A549 (cell line): Measurements from ENCODE around the gene CASTOR1. TPM values are rescaled to one million over a fixed set of nuclear protein-coding genes. Genes with fewer than 3 reads are reported as not detected.
A peak's percentile ranks its signal among the peaks of the same experiment; 100 is the strongest.

ENCODE experiments used
- ATAC-seq, 2 experiments: fragments of 200-7000 bp in 1 of 2; fragments of >200 bp in 1 of 2; cut with Nextera tagmentation in 1 of 2; cut with Tn5 transposase in 1 of 2; 3 replicates each; pipeline versions ENCODE4 v1.8.0 to v1.9.1; 2018 to 2020; ENCODE audit warnings: mild to moderate bottlenecking in 1 of 2, moderate library complexity in 1 of 2
- CTCF ChIA-PET: fragments of 300-600 bp; sonication (Branson Sonifier 250); formaldehyde crosslinking; extraction: SDS; loops from one replicate; lab custom pipeline; 2021; ENCODE audit warnings: antibody characterized with exemption, inconsistent platforms; lab: Yijun Ruan, JAX
- POLR2A ChIA-PET: fragments of 350-600 bp; formaldehyde crosslinking; extraction: SDS; loops from one replicate; lab custom pipeline; 2021; ENCODE audit warnings: antibody characterized with exemption, inconsistent platforms; lab: Yijun Ruan, JAX
- DNase-seq, 2 experiments: peaks; one replicate each; pipeline versions ENCODE4 v3.0.0 to v3.0.0-alpha.2; 2011 to 2016; ENCODE audit warnings: low read depth in 1 of 2, low spot score in 1 of 2
- FAIRE-seq: peaks from 2 replicates; lab custom pipeline; 2011; peaks lifted over from hg19 to GRCh38; lab: Jason Lieb, UNC
- H3K27ac ChIP-seq, 2 experiments: fragments of >200 bp; sonication (Bioruptor Twin); formaldehyde crosslinking; 3 replicates each; pipeline ENCODE4 v1.5.1; 2016 to 2017
- H3K4me1 ChIP-seq: fragments of >200 bp; sonication (Bioruptor Twin); formaldehyde crosslinking; 3 replicates; pipeline ENCODE4 v1.6.1; 2016
- H3K4me2 ChIP-seq: fragments of >200 bp; sonication (Bioruptor Twin); formaldehyde crosslinking; 3 replicates; pipeline ENCODE4 v1.6.1; 2016
- H3K4me3 ChIP-seq: fragments of >200 bp; sonication (Bioruptor Twin); formaldehyde crosslinking; 3 replicates; pipeline ENCODE4 v1.5.1; 2016
- H3K9me3 ChIP-seq: fragments of >200 bp; sonication (Bioruptor Twin); formaldehyde crosslinking; 3 replicates; pipeline ENCODE4 v1.6.1; 2016
- CEBPB ChIP-seq, 2 experiments: fragments of >200 bp in 1 of 2; sonication (Bioruptor Twin) in 1 of 2; formaldehyde crosslinking in 1 of 2; IDR thresholded peaks; 2 replicates each; pipeline ENCODE4 v1.6.1; 2012 to 2016
- CHD4 ChIP-seq: fragments of 200-600 bp; sonication (generic); IDR thresholded peaks from 2 replicates; pipeline ENCODE4 v1.6.1; 2016; ENCODE audit warnings: antibody characterized with exemption, mild to moderate bottlenecking, borderline replicate concordance
- EHMT2 ChIP-seq: fragments of 200-600 bp; sonication (generic); IDR thresholded peaks from 2 replicates; pipeline ENCODE4 v1.6.1; 2016; ENCODE audit warnings: antibody characterized with exemption, low read depth, mild to moderate bottlenecking, moderate library complexity
- ESRRA ChIP-seq: fragments of 150-350 bp; IDR thresholded peaks from 2 replicates; pipeline ENCODE4 v1.6.1; 2014; ENCODE audit warnings: mild to moderate bottlenecking, low read length, borderline replicate concordance
- FOSB ChIP-seq: fragments of 250-450 bp; sonication (Bioruptor Pico); IDR thresholded peaks from 2 replicates; pipeline ENCODE4 v1.5.0; 2020; ENCODE audit warnings: mild to moderate bottlenecking, moderate library complexity
- HOXB13 ChIP-seq: fragments of 250-450 bp; sonication (Bioruptor Pico); IDR thresholded peaks from 2 replicates; pipeline ENCODE4 v1.5.0; 2020; ENCODE audit warnings: low read depth, mild to moderate bottlenecking, moderate library complexity
- HOXB5 ChIP-seq: fragments of 250-450 bp; sonication (Bioruptor Pico); IDR thresholded peaks from 2 replicates; pipeline ENCODE4 v1.5.0; 2020; ENCODE audit warnings: mild to moderate bottlenecking, moderate library complexity
- KDM1A ChIP-seq: fragments of 200-600 bp; sonication (generic); IDR thresholded peaks from 2 replicates; pipeline ENCODE4 v1.6.1; 2016; ENCODE audit warnings: low read depth, mild to moderate bottlenecking
- NPAS2 ChIP-seq: fragments of 250-450 bp; sonication (Bioruptor Pico); IDR thresholded peaks from 2 replicates; pipeline ENCODE4 v1.8.0; 2022; ENCODE audit warnings: mild to moderate bottlenecking, moderate library complexity, borderline replicate concordance
- NR3C1 ChIP-seq: fragments of >200 bp; sonication (Bioruptor Twin); formaldehyde crosslinking; IDR thresholded peaks from 3 replicates; pipeline ENCODE4 v1.6.1; 2017
- POLR2A ChIP-seq: IDR thresholded peaks from 2 replicates; pipeline ENCODE4 v1.6.1; 2012; ENCODE audit warnings: mild to moderate bottlenecking, low read length
- POLR2AphosphoS2 ChIP-seq: conservative IDR thresholded peaks from 2 replicates; pipeline ENCODE4 v1.6.1; 2012; ENCODE audit warnings: low read length, improper control_type of control experiment, inconsistent platforms
- RAD21 ChIP-seq, 2 experiments: fragments of >200 bp in 1 of 2; sonication (Bioruptor Twin) in 1 of 2; formaldehyde crosslinking in 1 of 2; IDR thresholded peaks in 1 of 2; conservative IDR thresholded peaks in 1 of 2; 2 replicates in 1 of 2; 3 replicates in 1 of 2; pipeline ENCODE4 v1.6.1; 2012 to 2018; ENCODE audit warnings: inconsistent platforms in 1 of 2
- RCOR1 ChIP-seq: fragments of 150-350 bp; IDR thresholded peaks from 2 replicates; pipeline ENCODE4 v1.6.1; 2014; ENCODE audit warnings: antibody characterized with exemption, low read length, low read depth
- RFX5 ChIP-seq: fragments of 450-650 bp; IDR thresholded peaks from 2 replicates; pipeline ENCODE4 v1.7.1; 2014; ENCODE audit warnings: antibody characterized with exemption, mild to moderate bottlenecking, moderate library complexity
- SMC3 ChIP-seq: fragments of >200 bp; sonication (Bioruptor Twin); formaldehyde crosslinking; IDR thresholded peaks from 3 replicates; pipeline ENCODE4 v1.6.1; 2018; ENCODE audit warnings: inconsistent platforms
- TFCP2L1 ChIP-seq: fragments of 250-450 bp; sonication (Bioruptor Pico); IDR thresholded peaks from 2 replicates; pipeline ENCODE4 v1.5.0; 2021; ENCODE audit warnings: mild to moderate bottlenecking
- ZC3H11A ChIP-seq: fragments of 450-650 bp; IDR thresholded peaks from 2 replicates; pipeline ENCODE4 v1.6.1; 2014; ENCODE audit warnings: antibody characterized with exemption, mild to moderate bottlenecking
- ZNF302 ChIP-seq: fragments of 250-450 bp; sonication (Bioruptor Pico); IDR thresholded peaks from 2 replicates; pipeline ENCODE4 v1.9.0; 2021; ENCODE audit warnings: inconsistent platforms, mild to moderate bottlenecking, moderate library complexity
- ZSCAN20 ChIP-seq: fragments of 250-450 bp; sonication (Bioruptor Pico); IDR thresholded peaks from 2 replicates; pipeline ENCODE4 v1.8.0; 2022; ENCODE audit warnings: mild to moderate bottlenecking, moderate library complexity
- WGBS: methylation state at CpG from one replicate; pipeline ENCODE4 v1.1.6; 2017; ENCODE audit errors: missing lambda C conversion rate; 5-methylcytosine and 5-hydroxymethylcytosine counted together
- polyA plus RNA-seq, 4 experiments: library from polyadenylated mRNA; depleted of rRNA in 3 of 4; stranded (reverse); fragments of >200 nt; fragmentation: RNase III in 1 of 4; extraction: RNeasy Plus Mini Kit Qiagen cat#74134 plus additional on column Dnase treatment in 1 of 4; gene quantifications; 2 replicates in 3 of 4; 3 replicates in 1 of 4; pipeline ENCODE4 v1.2.3, GENCODE V29; 2011 to 2017
- TF ChIP-seq, protein P1 (sequence below): fragments of >200 bp; sonication (Bioruptor Twin); formaldehyde crosslinking; IDR thresholded peaks from 2 replicates; pipeline ENCODE4 v1.6.1; 2016
- TF ChIP-seq, protein P2 (sequence below): fragments of 250-450 bp; sonication (Bioruptor Pico); IDR thresholded peaks from 2 replicates; pipeline ENCODE4 v1.5.0; 2021; ENCODE audit warnings: mild to moderate bottlenecking, moderate library complexity, borderline replicate concordance
- TF ChIP-seq, protein P3 (sequence below): IDR thresholded peaks from 2 replicates; pipeline ENCODE4 v1.6.1; 2012
- TF ChIP-seq, protein P4 (sequence below): fragments of >200 bp; sonication (Bioruptor Twin); formaldehyde crosslinking; IDR thresholded peaks from 3 replicates; pipeline ENCODE4 v1.5.1; 2016
- TF ChIP-seq, protein P5 (sequence below): fragments of 200-600 bp; sonication (generic); IDR thresholded peaks from 2 replicates; pipeline ENCODE4 v1.6.1; 2016; ENCODE audit warnings: antibody characterized with exemption, mild to moderate bottlenecking, moderate library complexity

The CASTOR1 gene
- polyA plus RNA-seq, 2 of the 4 experiments (the other 2 are of a cell fraction), result 4.7 to 12.2 TPM

DNA sequence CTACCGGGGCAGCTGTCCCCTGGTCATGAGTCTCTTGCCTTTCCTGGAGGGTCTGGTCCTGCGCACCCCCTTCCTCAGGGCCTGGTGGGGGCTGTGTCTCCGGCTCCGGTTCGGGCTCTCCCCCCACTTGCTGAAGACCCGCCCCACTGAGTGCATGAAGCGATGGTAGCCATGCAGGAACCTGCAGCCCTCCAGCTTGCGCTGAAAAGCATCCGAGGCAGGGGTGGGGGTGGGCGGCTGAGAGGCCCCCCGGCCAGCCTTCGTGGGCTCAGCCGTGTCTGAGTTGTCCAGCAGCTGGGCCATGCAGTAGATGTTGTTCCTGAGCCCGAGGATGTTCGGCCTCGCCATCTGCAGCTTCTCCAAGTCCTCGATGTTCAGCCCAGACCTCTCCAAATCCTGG is 25.4 kb downstream of the CASTOR1 start:
- CTCF ChIA-PET, result interaction anchor here (1.0 to 4.8 kb wide), 19 partner anchors 8 to 156 kb away, joined by 3 to 34 read pairs (median 5); partner anchors contain the start of genes CASTOR1, CCDC157, RNF215 and SF3A1
- Histone ChIP-seq H3K4me1 (peaks cover 47% of the 10 kb centered on the region), H3K4me2 (no peak overlapping the region), H3K27ac (peak overlapping the region; percentile 99 to 100; a peak in 4 of 6 replicates), H3K4me3 (no peak overlapping the region), H3K9me3 (no peaks in the 10 kb centered on the region)
- TF ChIP-seq ZNF302 (CRISPR knock-in tag) (no peak), FOSB (CRISPR knock-in tag) (no peak), ZC3H11A (no peak), HOXB5 (CRISPR knock-in tag) (no peak), RAD21 (conservative IDR thresholded peaks at IDR 0.05 in 1 of 2, IDR thresholded peaks at IDR 0.05 in 1 of 2) (no peak), CEBPB (IDR thresholded peaks at IDR 0.05) (no peak), POLR2AphosphoS2 (no peak)
- TF ChIP-seq, protein P1, sequence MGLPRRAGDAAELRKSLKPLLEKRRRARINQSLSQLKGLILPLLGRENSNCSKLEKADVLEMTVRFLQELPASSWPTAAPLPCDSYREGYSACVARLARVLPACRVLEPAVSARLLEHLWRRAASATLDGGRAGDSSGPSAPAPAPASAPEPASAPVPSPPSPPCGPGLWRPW, result no peak
- no CpG with 5 or more reads among the region's 17 CpGs for WGBS
- FAIRE-seq (no peak), ATAC-seq (no peak), DNase-seq (no peak)
- POLR2A ChIA-PET, result interaction anchor here (1.3 kb wide), 1 partner anchor 124 kb away, joined by 3 read pairs; no protein-coding TSS in a partner anchor

DNA sequence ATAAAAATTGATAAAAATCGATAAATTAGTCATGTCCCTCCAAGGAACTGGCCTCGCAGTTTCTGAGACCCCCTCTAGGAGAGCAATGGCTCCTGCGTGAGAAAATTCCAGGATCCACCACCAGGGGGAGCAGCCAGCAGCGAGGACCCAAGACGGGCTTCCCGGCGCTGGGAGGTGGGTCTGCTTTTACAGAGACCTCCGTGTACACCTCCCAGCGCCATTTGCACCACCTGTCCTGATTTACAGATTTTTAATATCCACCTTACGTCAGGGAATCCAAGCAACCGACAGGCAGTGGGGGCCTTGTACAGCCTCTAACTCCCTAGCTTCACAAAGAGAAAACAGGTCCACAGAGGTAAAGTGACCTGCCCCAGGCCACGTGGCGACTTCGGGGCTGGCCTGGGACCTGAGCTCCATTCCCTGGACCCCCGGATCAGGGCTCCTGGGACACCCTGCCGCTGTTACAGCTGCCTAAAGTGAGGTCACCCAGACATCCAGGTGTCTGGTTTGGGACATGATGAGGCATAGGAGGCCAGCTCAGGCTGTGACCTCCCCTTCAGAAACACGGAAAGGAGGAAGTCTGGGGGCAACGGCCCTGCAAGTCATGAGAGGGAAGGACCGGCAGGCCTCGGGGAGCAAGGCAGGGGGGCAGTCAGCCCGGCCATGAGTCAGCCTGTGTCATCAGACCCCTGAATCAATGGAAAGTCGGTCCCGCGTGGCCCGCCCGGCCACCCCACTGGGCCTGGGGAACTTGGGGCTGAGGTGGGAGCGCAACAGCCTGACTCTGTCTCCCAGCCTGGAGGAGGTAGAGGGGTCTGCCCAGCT is 26.2 kb downstream of the CASTOR1 start:
- no peak overlapping the region for H3K4me3 ChIP-seq
- CTCF ChIA-PET, result interaction anchor here (0.5 to 4.8 kb wide), 26 partner anchors 9 to 687 kb away, joined by 3 to 34 read pairs (median 4); partner anchors contain the start of genes CASTOR1, CCDC157, RNF215 and SEC14L2
- POLR2A ChIA-PET, result no interaction called here
- no peaks in the 10 kb centered on the region for H3K9me3 ChIP-seq
- peak overlapping the region; percentile 74 for H3K4me2 ChIP-seq
- WGBS, result 20% methylated on average over 14 of the region's 27 CpGs
- DNase-seq (peak in 1 of 2 experiments; percentile 67), ATAC-seq (peak; percentile 6 to 59; a peak in 3 of 6 replicates), FAIRE-seq (no peak)
- H3K27ac ChIP-seq, result peak overlapping the region; percentile 99 to 100
- H3K4me1 ChIP-seq, result peaks cover 55% of the 10 kb centered on the region
- TF ChIP-seq, protein P2, sequence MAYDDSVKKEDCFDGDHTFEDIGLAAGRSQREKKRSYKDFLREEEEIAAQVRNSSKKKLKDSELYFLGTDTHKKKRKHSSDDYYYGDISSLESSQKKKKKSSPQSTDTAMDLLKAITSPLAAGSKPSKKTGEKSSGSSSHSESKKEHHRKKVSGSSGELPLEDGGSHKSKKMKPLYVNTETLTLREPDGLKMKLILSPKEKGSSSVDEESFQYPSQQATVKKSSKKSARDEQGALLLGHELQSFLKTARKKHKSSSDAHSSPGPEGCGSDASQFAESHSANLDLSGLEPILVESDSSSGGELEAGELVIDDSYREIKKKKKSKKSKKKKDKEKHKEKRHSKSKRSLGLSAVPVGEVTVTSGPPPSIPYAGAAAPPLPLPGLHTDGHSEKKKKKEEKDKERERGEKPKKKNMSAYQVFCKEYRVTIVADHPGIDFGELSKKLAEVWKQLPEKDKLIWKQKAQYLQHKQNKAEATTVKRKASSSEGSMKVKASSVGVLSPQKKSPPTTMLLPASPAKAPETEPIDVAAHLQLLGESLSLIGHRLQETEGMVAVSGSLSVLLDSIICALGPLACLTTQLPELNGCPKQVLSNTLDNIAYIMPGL, result no peak
- peak; percentile 65 for TF ChIP-seq SMC3
- TF ChIP-seq NPAS2 (CRISPR knock-in tag), result no peak
- TF ChIP-seq, protein P3, sequence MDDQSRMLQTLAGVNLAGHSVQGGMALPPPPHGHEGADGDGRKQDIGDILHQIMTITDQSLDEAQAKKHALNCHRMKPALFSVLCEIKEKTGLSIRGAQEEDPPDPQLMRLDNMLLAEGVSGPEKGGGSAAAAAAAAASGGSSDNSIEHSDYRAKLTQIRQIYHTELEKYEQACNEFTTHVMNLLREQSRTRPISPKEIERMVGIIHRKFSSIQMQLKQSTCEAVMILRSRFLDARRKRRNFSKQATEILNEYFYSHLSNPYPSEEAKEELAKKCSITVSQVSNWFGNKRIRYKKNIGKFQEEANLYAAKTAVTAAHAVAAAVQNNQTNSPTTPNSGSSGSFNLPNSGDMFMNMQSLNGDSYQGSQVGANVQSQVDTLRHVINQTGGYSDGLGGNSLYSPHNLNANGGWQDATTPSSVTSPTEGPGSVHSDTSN, result no peak
- no peak for TF ChIP-seq NR3C1
- no peak for TF ChIP-seq ZSCAN20 (CRISPR knock-in tag)
- TF ChIP-seq, protein P4, sequence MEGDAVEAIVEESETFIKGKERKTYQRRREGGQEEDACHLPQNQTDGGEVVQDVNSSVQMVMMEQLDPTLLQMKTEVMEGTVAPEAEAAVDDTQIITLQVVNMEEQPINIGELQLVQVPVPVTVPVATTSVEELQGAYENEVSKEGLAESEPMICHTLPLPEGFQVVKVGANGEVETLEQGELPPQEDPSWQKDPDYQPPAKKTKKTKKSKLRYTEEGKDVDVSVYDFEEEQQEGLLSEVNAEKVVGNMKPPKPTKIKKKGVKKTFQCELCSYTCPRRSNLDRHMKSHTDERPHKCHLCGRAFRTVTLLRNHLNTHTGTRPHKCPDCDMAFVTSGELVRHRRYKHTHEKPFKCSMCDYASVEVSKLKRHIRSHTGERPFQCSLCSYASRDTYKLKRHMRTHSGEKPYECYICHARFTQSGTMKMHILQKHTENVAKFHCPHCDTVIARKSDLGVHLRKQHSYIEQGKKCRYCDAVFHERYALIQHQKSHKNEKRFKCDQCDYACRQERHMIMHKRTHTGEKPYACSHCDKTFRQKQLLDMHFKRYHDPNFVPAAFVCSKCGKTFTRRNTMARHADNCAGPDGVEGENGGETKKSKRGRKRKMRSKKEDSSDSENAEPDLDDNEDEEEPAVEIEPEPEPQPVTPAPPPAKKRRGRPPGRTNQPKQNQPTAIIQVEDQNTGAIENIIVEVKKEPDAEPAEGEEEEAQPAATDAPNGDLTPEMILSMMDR, result peak; percentile 75
- no peak for TF ChIP-seq ESRRA
- no peak for TF ChIP-seq TFCP2L1 (CRISPR knock-in tag)
- TF ChIP-seq, protein P1, result no peak
- no peak for TF ChIP-seq ZC3H11A
- TF ChIP-seq HOXB5 (CRISPR knock-in tag), result no peak
- TF ChIP-seq, protein P5, sequence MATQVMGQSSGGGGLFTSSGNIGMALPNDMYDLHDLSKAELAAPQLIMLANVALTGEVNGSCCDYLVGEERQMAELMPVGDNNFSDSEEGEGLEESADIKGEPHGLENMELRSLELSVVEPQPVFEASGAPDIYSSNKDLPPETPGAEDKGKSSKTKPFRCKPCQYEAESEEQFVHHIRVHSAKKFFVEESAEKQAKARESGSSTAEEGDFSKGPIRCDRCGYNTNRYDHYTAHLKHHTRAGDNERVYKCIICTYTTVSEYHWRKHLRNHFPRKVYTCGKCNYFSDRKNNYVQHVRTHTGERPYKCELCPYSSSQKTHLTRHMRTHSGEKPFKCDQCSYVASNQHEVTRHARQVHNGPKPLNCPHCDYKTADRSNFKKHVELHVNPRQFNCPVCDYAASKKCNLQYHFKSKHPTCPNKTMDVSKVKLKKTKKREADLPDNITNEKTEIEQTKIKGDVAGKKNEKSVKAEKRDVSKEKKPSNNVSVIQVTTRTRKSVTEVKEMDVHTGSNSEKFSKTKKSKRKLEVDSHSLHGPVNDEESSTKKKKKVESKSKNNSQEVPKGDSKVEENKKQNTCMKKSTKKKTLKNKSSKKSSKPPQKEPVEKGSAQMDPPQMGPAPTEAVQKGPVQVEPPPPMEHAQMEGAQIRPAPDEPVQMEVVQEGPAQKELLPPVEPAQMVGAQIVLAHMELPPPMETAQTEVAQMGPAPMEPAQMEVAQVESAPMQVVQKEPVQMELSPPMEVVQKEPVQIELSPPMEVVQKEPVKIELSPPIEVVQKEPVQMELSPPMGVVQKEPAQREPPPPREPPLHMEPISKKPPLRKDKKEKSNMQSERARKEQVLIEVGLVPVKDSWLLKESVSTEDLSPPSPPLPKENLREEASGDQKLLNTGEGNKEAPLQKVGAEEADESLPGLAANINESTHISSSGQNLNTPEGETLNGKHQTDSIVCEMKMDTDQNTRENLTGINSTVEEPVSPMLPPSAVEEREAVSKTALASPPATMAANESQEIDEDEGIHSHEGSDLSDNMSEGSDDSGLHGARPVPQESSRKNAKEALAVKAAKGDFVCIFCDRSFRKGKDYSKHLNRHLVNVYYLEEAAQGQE, result no peak
- TF ChIP-seq RAD21 (conservative IDR thresholded peaks at IDR 0.05 in 1 of 2, IDR thresholded peaks at IDR 0.05 in 1 of 2), result peak; percentile 48 to 52; a peak in 4 of 5 replicates
- TF ChIP-seq RCOR1, result no peak
- no peak for TF ChIP-seq POLR2A
- TF ChIP-seq EHMT2, result no peak
- no peak for TF ChIP-seq CHD4
- peak; percentile 73; the same call in 1 of the 2 replicates for TF ChIP-seq HOXB13 (CRISPR knock-in tag)
- no peak for TF ChIP-seq CEBPB (IDR thresholded peaks at IDR 0.05)
- no peak for TF ChIP-seq KDM1A
- TF ChIP-seq POLR2AphosphoS2, result no peak
- no peak for TF ChIP-seq ZNF302 (CRISPR knock-in tag)
- no peak for TF ChIP-seq RFX5
